CD4-positive, alpha-beta T cell (primary cell): ENCODE data around the gene BSDC1. TPM values are rescaled to one million over a fixed set of nuclear protein-coding genes. Genes with fewer than 3 reads are reported as not detected.

Source experiments
- ATAC-seq: fragments of 200-7000 bp; cut with Tn5 transposase; one replicate; pipeline ENCODE4 v1.10.0; 2022; ENCODE audit warnings: mild to moderate bottlenecking; ENCODE audit not compliant: poor library complexity
- CTCF ChIA-PET: fragments of 350-600 bp; sonication (Branson Sonifier 250); formaldehyde crosslinking; loops from one replicate; lab custom pipeline; 2021; ENCODE audit warnings: antibody characterized with exemption, inconsistent platforms; lab: Charles Lee
- POLR2A ChIA-PET: fragments of 350-600 bp; sonication (Branson Sonifier 250); formaldehyde crosslinking; loops from one replicate; lab custom pipeline; 2021; ENCODE audit warnings: antibody characterized with exemption, inconsistent platforms; lab: Charles Lee
- DNase-seq, 14 experiments: peaks; one replicate each; pipeline ENCODE4 v3.0.0-alpha.2; 2013 to 2020; ENCODE audit warnings: mixed read lengths in 2 of 14
- H3K27ac ChIP-seq, 2 donors: one replicate each; pipeline versions ENCODE4 v1.5.1 to v1.7.0; 2013; ENCODE audit warnings: low read length in 2 of 2, low read depth in 1 of 2, mild to moderate bottlenecking in 1 of 2
- H3K27me3 ChIP-seq, 2 experiments: 1 replicate in 1 of 2; 2 replicates in 1 of 2; pipeline versions ENCODE4 v1.6.1 to v1.7.0; 2013; ENCODE audit warnings: low read length in 2 of 2, control low read depth in 1 of 2, mild to moderate bottlenecking in 1 of 2, moderate library complexity in 1 of 2; ENCODE audit not compliant: insufficient read depth in 2 of 2, control insufficient read depth in 1 of 2
- H3K36me3 ChIP-seq: one replicate; pipeline ENCODE4 v1.6.1; 2013; ENCODE audit warnings: low read length, control low read depth; ENCODE audit not compliant: insufficient read depth
- H3K4me1 ChIP-seq: one replicate; pipeline ENCODE4 v1.6.1; 2013; ENCODE audit warnings: low read length, control low read depth; ENCODE audit not compliant: insufficient read depth
- H3K4me3 ChIP-seq: one replicate; pipeline ENCODE4 v1.5.1; 2013; ENCODE audit warnings: mild to moderate bottlenecking, low read length, moderate library complexity
- H3K9me3 ChIP-seq, 2 experiments: 1 replicate in 1 of 2; 2 replicates in 1 of 2; pipeline versions ENCODE4 v1.6.1 to v1.7.0; 2013; ENCODE audit warnings: low read length in 2 of 2, mild to moderate bottlenecking in 2 of 2, control low read depth in 1 of 2, moderate library complexity in 1 of 2; ENCODE audit not compliant: control insufficient read depth in 1 of 2, insufficient read depth in 1 of 2
- H3K27ac Mint-ChIP-seq: one replicate; pipeline ENCODE4 v1.8.0; 2020; ENCODE audit warnings: mixed read lengths
- H3K27me3 Mint-ChIP-seq: one replicate; pipeline ENCODE4 v1.8.0; 2021; ENCODE audit warnings: mixed read lengths
- H3K36me3 Mint-ChIP-seq: one replicate; pipeline ENCODE4 v1.8.0; 2021; ENCODE audit warnings: low read depth, mixed read lengths
- H3K4me1 Mint-ChIP-seq: one replicate; pipeline ENCODE4 v1.8.0; 2021; ENCODE audit warnings: low read depth, mixed read lengths
- H3K4me3 Mint-ChIP-seq: one replicate; pipeline ENCODE4 v1.8.0; 2020; ENCODE audit warnings: mild to moderate bottlenecking, mixed read lengths
- H3K9me3 Mint-ChIP-seq: one replicate; pipeline ENCODE4 v1.8.0; 2020; ENCODE audit warnings: mixed read lengths
- intact Hi-C, 2 experiments: fragments of 100-400 bp; cut with DNase I in 1 of 2; cut with micrococcal nuclease in 1 of 2; formaldehyde crosslinking; loops; one replicate each; pipeline versions ENCODE4 v1.15.1 to v1.9.0; 2023 to 2025; cut with DNase I, micrococcal nuclease
- total RNA-seq, 174 experiments: library from RNA in 2 of 174; stranded (reverse) in 2 of 174; gene quantifications; one replicate each; pipeline ENCODE4 v1.2.3 and lab custom pipeline; 2021 to 2026
- TF ChIP-seq, protein P1 (sequence below): fragments of 200-600 bp; IDR thresholded peaks from one replicate; pipeline ENCODE4 v1.8.0; 2022; ENCODE audit warnings: antibody characterized with exemption, mild to moderate bottlenecking

Gene BSDC1
- total RNA-seq, 2 experiments from 2014 or later = 186 to 190 TPM

DNA sequence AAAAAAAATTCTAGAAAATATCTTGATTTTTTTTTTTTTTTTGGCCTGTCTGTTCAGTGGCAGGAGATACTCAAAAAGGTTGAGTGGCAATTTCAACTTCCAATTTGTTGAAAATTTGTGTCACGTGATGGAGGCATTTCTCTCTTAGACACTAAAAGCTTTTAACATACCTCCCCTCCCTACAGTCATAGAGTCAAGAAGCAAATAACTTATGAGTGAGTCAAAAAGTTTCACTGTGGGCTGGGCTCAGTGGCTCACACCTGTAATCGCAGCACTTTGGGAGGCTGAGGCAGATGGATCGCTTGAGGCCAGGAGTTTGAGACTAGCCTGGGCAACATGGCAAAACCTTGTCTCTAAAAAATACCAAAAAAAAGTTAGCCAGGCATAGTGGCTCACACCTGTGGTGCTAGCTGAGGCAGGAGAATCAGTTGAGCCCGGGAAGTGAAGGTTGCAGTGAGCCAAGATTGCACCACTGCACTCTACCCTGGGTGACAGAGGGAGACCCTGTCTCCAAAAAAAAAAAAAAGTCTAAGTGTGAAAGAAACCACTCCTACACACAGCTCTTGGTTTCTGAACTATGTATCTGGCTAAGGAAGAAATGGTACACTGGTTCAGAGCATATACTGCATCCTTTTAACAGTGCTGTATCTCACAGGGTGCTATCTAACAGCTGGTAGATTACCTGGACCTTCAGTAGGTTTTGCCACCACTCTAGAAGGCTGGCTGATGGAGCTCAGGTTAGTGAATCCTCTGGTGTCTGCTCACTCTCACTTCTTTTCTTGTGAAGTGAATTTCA, 11.6 kb upstream of the BSDC1 start:
- ChIA-PET POLR2A (no interaction called here), CTCF (no interaction called here)
- TF ChIP-seq, protein P1, sequence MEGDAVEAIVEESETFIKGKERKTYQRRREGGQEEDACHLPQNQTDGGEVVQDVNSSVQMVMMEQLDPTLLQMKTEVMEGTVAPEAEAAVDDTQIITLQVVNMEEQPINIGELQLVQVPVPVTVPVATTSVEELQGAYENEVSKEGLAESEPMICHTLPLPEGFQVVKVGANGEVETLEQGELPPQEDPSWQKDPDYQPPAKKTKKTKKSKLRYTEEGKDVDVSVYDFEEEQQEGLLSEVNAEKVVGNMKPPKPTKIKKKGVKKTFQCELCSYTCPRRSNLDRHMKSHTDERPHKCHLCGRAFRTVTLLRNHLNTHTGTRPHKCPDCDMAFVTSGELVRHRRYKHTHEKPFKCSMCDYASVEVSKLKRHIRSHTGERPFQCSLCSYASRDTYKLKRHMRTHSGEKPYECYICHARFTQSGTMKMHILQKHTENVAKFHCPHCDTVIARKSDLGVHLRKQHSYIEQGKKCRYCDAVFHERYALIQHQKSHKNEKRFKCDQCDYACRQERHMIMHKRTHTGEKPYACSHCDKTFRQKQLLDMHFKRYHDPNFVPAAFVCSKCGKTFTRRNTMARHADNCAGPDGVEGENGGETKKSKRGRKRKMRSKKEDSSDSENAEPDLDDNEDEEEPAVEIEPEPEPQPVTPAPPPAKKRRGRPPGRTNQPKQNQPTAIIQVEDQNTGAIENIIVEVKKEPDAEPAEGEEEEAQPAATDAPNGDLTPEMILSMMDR = no peak
- ATAC-seq (no peak), DNase-seq (no peak)
- Mint-ChIP-seq H3K9me3 (no peaks in the 10 kb centered on the region), H3K4me1 (no peaks in the 10 kb centered on the region), H3K27me3 (no peaks in the 10 kb centered on the region), H3K4me3 (no peak overlapping the region), H3K27ac (no peak overlapping the region), H3K36me3 (no peaks in the 10 kb centered on the region)
- no peak overlapping the region for H3K27ac ChIP-seq
- peaks cover 3% of the 10 kb centered on the region for H3K4me1 ChIP-seq
- no peaks in the 10 kb centered on the region for H3K36me3 ChIP-seq
- H3K4me3 ChIP-seq = no peak overlapping the region
- H3K27me3 ChIP-seq = no peaks in the 10 kb centered on the region
- H3K9me3 ChIP-seq = no peaks in the 10 kb centered on the region
- intact Hi-C loops = loop anchor here (1.0 to 10.0 kb wide), 2 partner anchors 75 to 369 kb away; no protein-coding TSS in a partner anchor

- ATAC-seq (no peak), DNase-seq (no peak)
- Mint-ChIP-seq H3K36me3 (no peaks in the 10 kb centered on the region), H3K27me3 (no peaks in the 10 kb centered on the region), H3K4me1 (no peaks in the 10 kb centered on the region), H3K9me3 (no peaks in the 10 kb centered on the region), H3K27ac (no peak overlapping the region), H3K4me3 (no peak overlapping the region)
- Histone ChIP-seq H3K4me1 (peaks cover 7% of the 10 kb centered on the region), H3K27ac (no peak overlapping the region), H3K4me3 (no peak overlapping the region), H3K36me3 (no peaks in the 10 kb centered on the region), H3K27me3 (no peaks in the 10 kb centered on the region), H3K9me3 (no peaks in the 10 kb centered on the region)
- CTCF ChIA-PET = no interaction called here
- POLR2A ChIA-PET = no interaction called here
- intact Hi-C loops = loop anchor here (5.0 to 10.0 kb wide), 2 partner anchors 367 to 370 kb away; no protein-coding TSS in a partner anchor
- TF ChIP-seq, protein P1 = no peak
These were observed 10.7 kb upstream of the BSDC1 start for GRCh38 chr1:32404946-32405345.

DNA sequence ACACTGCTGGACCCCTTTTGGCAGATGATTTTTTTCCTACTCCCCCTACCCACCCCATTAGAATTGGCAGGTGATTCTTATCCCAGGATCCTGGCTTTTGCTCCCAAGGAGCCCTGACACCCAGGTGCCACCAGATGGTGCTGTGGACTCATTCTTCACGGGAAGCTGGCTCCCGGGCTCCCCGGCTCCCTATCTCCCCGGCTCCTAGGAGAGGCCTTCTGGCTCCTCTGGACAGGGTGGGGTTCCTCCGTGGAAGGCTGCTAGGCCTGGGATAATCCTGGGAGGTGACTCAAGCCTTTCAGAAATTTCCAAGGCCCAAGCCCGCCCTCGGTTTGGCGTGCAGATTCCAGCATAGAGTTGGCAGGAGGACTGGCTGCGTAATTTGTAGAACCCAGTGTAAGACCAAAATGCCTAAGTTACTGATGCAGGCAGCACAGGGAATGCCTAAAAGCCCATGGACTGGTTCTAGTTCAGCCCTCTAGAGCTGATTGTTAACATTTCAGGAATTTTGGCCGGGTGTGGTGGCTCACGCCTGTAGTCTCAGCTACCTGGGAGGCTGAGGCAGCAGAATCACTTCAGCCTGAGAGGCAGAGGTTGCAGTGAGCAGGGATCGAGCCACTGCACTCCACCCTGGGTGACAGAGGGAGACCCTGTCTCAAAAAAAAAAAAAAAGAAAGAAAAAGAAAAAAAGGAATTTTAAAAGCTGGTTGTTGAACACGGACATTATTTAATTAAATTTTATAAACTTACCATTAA, 6.8 kb upstream of the BSDC1 start:
- H3K27ac ChIP-seq = no peak overlapping the region
- Mint-ChIP-seq H3K36me3 (no peaks in the 10 kb centered on the region), H3K4me3 (no peak overlapping the region), H3K27ac (no peak overlapping the region), H3K4me1 (no peaks in the 10 kb centered on the region), H3K27me3 (no peaks in the 10 kb centered on the region), H3K9me3 (no peaks in the 10 kb centered on the region)
- intact Hi-C loops = loop anchor here (1.0 to 10.0 kb wide), 4 partner anchors 13 to 374 kb away; no protein-coding TSS in a partner anchor
- ATAC-seq (peak; percentile 52), DNase-seq (peak; percentile 8 to 71 (median 37))
- no peaks in the 10 kb centered on the region for H3K36me3 ChIP-seq
- ChIA-PET CTCF (interaction anchor here (0.5 to 2.6 kb wide), 11 partner anchors 10 to 372 kb away, joined by 3 to 28 read pairs (median 4); partner anchors contain the start of genes IQCC and TMEM39B), POLR2A (interaction anchor here (0.6 to 1.4 kb wide), 3 partner anchors 14 to 250 kb away, joined by 3 to 7 read pairs (median 4); partner anchors contain the start of genes MARCKSL1 and RBBP4)
- TF ChIP-seq, protein P1 = peak; percentile 86
- peaks cover 7% of the 10 kb centered on the region for H3K4me1 ChIP-seq
- no peaks in the 10 kb centered on the region for H3K9me3 ChIP-seq
- H3K27me3 ChIP-seq = no peaks in the 10 kb centered on the region
- no peak overlapping the region for H3K4me3 ChIP-seq
